ENCODE data around the gene NBAS.

The NBAS gene

GRCh38 chr2:15599994-15600393 lies 38.9 kb upstream of the NBAS start:
- TF ChIP-seq CTCF (IDR thresholded peaks at IDR 0.05; ENCODE audit: control extremely low read depth, extremely low read depth, low read depth, missing control alignments) = no peak
- CTCF ChIA-PET = interaction anchor here (0.8 to 2.1 kb wide), 4 partner anchors 10 to 61 kb away, joined by 3 to 10 read pairs (median 4); no protein-coding TSS in a partner anchor

GRCh38 chr2:15596968-15597367 lies 35.8 kb upstream of the NBAS start:
- ChIA-PET POLR2A (no interaction called here), CTCF (interaction anchor here (1.0 to 14.2 kb wide), 2 partner anchors 22 to 456 kb away, joined by 3 to 150 read pairs; no protein-coding TSS in a partner anchor)
- DNase-seq (ENCODE audit: extremely low spot score) = no peak
- TF ChIP-seq CTCF (IDR thresholded peaks at IDR 0.05; ENCODE audit: control extremely low read depth, extremely low read depth, low read depth, missing control alignments) = no peak

More at GRCh38 chr2:15599994-15600393, 38.9 kb upstream of the NBAS start:
- POLR2A ChIA-PET = no interaction called here
- DNase-seq (ENCODE audit: extremely low spot score) = no peak

- DNase-seq (ENCODE audit: extremely low spot score) = no peak
- TF ChIP-seq CTCF (IDR thresholded peaks at IDR 0.05; ENCODE audit: control extremely low read depth, extremely low read depth, low read depth, missing control alignments) = no peak
- ChIA-PET CTCF (interaction anchor here (1.0 to 14.2 kb wide), 2 partner anchors 22 to 455 kb away, joined by 3 to 150 read pairs; no protein-coding TSS in a partner anchor), POLR2A (no interaction called here)
These were observed 35.2 kb upstream of the NBAS start for GRCh38 chr2:15596350-15596749.

- CTCF ChIA-PET = interaction anchor here (1.0 to 14.2 kb wide), 2 partner anchors 21 to 455 kb away, joined by 3 to 150 read pairs; no protein-coding TSS in a partner anchor
- POLR2A ChIA-PET = no interaction called here
- no peak for DNase-seq (ENCODE audit: extremely low spot score)
- TF ChIP-seq CTCF (IDR thresholded peaks at IDR 0.05; ENCODE audit: control extremely low read depth, extremely low read depth, low read depth, missing control alignments) = no peak
These were observed 34.8 kb upstream of the NBAS start for GRCh38 chr2:15595936-15596335.

- no peak for DNase-seq (ENCODE audit: extremely low spot score)
- TF ChIP-seq CTCF (IDR thresholded peaks at IDR 0.05; ENCODE audit: control extremely low read depth, extremely low read depth, low read depth, missing control alignments) = no peak
- ChIA-PET POLR2A (no interaction called here), CTCF (interaction anchor here (14.2 kb wide), 1 partner anchor 21 kb away, joined by 150 read pairs; no protein-coding TSS in a partner anchor)
These were observed 34.3 kb upstream of the NBAS start for GRCh38 chr2:15595342-15595905.

- ChIA-PET POLR2A (no interaction called here), CTCF (interaction anchor here (14.2 kb wide), 1 partner anchor 20 kb away, joined by 150 read pairs; no protein-coding TSS in a partner anchor)
- no peak for DNase-seq (ENCODE audit: extremely low spot score)
- no peak for TF ChIP-seq CTCF (IDR thresholded peaks at IDR 0.05; ENCODE audit: control extremely low read depth, extremely low read depth, low read depth, missing control alignments)
These were observed 33.4 kb upstream of the NBAS start for GRCh38 chr2:15594291-15595256.

Data from GM10248 (cell line).